Upper lobe of left lung (tissue), 4 donors: ENCODE measurements around the gene ANKZF1.

Experiments
- EP300 ChIP-seq, 4 donors: sonication (generic); formaldehyde crosslinking; IDR thresholded peaks; one replicate each; pipeline ENCODE4 v1.5.1; 2017; ENCODE audit warnings: antibody characterized with exemption in 4 of 4, control low read depth in 2 of 4
- POLR2A ChIP-seq, 4 donors: fragments of 450-650 bp; IDR thresholded peaks; one replicate each; pipeline ENCODE4 v1.5.1; 2016 to 2017; ENCODE audit warnings: antibody characterized with exemption in 4 of 4, mild to moderate bottlenecking in 2 of 4
- POLR2AphosphoS5 ChIP-seq, 2 donors: sonication (generic); formaldehyde crosslinking; IDR thresholded peaks; one replicate each; pipeline ENCODE4 v1.5.1; 2017; ENCODE audit warnings: antibody characterized with exemption in 2 of 2
- TF ChIP-seq, protein P1 (sequence below), 6 experiments: fragments of 450-650 bp in 4 of 6; fragments of 200-600 bp in 2 of 6; sonication (generic) in 2 of 6; IDR thresholded peaks; one replicate each; pipeline ENCODE4 v1.5.1; 2016 to 2019; ENCODE audit warnings: antibody characterized with exemption in 6 of 6

- TF ChIP-seq, protein P1, sequence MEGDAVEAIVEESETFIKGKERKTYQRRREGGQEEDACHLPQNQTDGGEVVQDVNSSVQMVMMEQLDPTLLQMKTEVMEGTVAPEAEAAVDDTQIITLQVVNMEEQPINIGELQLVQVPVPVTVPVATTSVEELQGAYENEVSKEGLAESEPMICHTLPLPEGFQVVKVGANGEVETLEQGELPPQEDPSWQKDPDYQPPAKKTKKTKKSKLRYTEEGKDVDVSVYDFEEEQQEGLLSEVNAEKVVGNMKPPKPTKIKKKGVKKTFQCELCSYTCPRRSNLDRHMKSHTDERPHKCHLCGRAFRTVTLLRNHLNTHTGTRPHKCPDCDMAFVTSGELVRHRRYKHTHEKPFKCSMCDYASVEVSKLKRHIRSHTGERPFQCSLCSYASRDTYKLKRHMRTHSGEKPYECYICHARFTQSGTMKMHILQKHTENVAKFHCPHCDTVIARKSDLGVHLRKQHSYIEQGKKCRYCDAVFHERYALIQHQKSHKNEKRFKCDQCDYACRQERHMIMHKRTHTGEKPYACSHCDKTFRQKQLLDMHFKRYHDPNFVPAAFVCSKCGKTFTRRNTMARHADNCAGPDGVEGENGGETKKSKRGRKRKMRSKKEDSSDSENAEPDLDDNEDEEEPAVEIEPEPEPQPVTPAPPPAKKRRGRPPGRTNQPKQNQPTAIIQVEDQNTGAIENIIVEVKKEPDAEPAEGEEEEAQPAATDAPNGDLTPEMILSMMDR (IDR thresholded peaks at IDR 0.05): no peak
- no peak for TF ChIP-seq POLR2A (IDR thresholded peaks at IDR 0.05)
- TF ChIP-seq POLR2AphosphoS5 (IDR thresholded peaks at IDR 0.05): no peak
- TF ChIP-seq EP300 (IDR thresholded peaks at IDR 0.05): no peak
Observed at GRCh38 chr2:219248845-219249202, 19.2 kb downstream of the ANKZF1 start.
